Gastroesophageal sphincter (tissue), 3 donors: ENCODE data around the gene SAP25.

Source experiments
- CTCF ChIP-seq, 4 experiments: fragments of 200-600 bp in 2 of 4; fragments of 450-650 bp in 2 of 4; sonication (generic) in 1 of 4; IDR thresholded peaks; one replicate each; pipeline ENCODE4 v1.5.1; 2017 to 2019; ENCODE audit warnings: antibody characterized with exemption in 4 of 4, mild to moderate bottlenecking in 2 of 4, moderate library complexity in 2 of 4
- POLR2A ChIP-seq, 2 donors: fragments of 450-650 bp; IDR thresholded peaks; one replicate each; pipeline ENCODE4 v1.6.1; 2017; ENCODE audit warnings: antibody characterized with exemption in 2 of 2, mild to moderate bottlenecking in 2 of 2, moderate library complexity in 1 of 2

GRCh38 chr7:100580466-100581283 is 7.0 kb upstream of the SAP25 start:
- no peak for TF ChIP-seq POLR2A (IDR thresholded peaks at IDR 0.05)
- no peak for TF ChIP-seq CTCF (IDR thresholded peaks at IDR 0.05)
